HL-60/S4 (cell line): Measurements from ENCODE around the gene GSE1.

ENCODE experiments used
- in situ Hi-C: fragments of 300-500 bp; cut with MboI; formaldehyde crosslinking; loops from 2 replicates; pipeline ENCODE4 v1.14.3; 2022; ENCODE audit warnings: low sequenced_read_pairs

GSE1 gene

GRCh38 chr16:85615852-85616606 lies 2.9 kb downstream of the GSE1 start:
- in situ Hi-C loops, result no loop called here

- in situ Hi-C loops, result no loop called here
Observed at GRCh38 chr16:85616607-85617321, 3.6 kb downstream of the GSE1 start.

GRCh38 chr16:85617948-85618347 lies 4.8 kb downstream of the GSE1 start:
- in situ Hi-C loops, result no loop called here

- in situ Hi-C loops, result no loop called here
Observed at GRCh38 chr16:85618521-85618920, 5.4 kb downstream of the GSE1 start.

GRCh38 chr16:85619101-85619891 lies 6.2 kb downstream of the GSE1 start:
- in situ Hi-C loops, result no loop called here

GRCh38 chr16:85620374-85620773 lies 7.3 kb downstream of the GSE1 start:
- in situ Hi-C loops, result no loop called here

- in situ Hi-C loops, result no loop called here
Observed at GRCh38 chr16:85621698-85622428, 8.7 kb downstream of the GSE1 start.

GRCh38 chr16:85622683-85623082 lies 9.6 kb downstream of the GSE1 start:
- in situ Hi-C loops, result no loop called here

GRCh38 chr16:85623250-85623649 lies 10.1 kb downstream of the GSE1 start:
- in situ Hi-C loops, result no loop called here

- in situ Hi-C loops, result no loop called here
Observed at GRCh38 chr16:85623997-85624601, 11.0 kb downstream of the GSE1 start.

- in situ Hi-C loops, result no loop called here
Observed at GRCh38 chr16:85624646-85625045, 11.5 kb downstream of the GSE1 start.

GRCh38 chr16:85625053-85625452 lies 11.9 kb downstream of the GSE1 start:
- in situ Hi-C loops, result no loop called here

- in situ Hi-C loops, result no loop called here
Observed at GRCh38 chr16:85625485-85626117, 12.5 kb downstream of the GSE1 start.

GRCh38 chr16:85626191-85626981 lies 13.3 kb downstream of the GSE1 start:
- in situ Hi-C loops, result no loop called here

GRCh38 chr16:85627089-85627488 lies 14.0 kb downstream of the GSE1 start:
- in situ Hi-C loops, result no loop called here

GRCh38 chr16:85627526-85628264 lies 14.6 kb downstream of the GSE1 start:
- in situ Hi-C loops, result no loop called here

GRCh38 chr16:85628265-85628556 lies 15.1 kb downstream of the GSE1 start:
- in situ Hi-C loops, result no loop called here

- in situ Hi-C loops, result no loop called here
Observed at GRCh38 chr16:85628645-85629044, 15.5 kb downstream of the GSE1 start.

- in situ Hi-C loops, result no loop called here
Observed at GRCh38 chr16:85629326-85629725, 16.2 kb downstream of the GSE1 start.
